K562 treated with DMSO at 1 percent for 12 hours (cell line): Measurements from ENCODE around the gene SETD5. TPM values are rescaled to one million over a fixed set of nuclear protein-coding genes. Genes with fewer than 3 reads are reported as not detected.

Experiments used
- total RNA-seq: library from RNA; unstranded; fragments of 300-600 nt; gene quantifications from 2 replicates; pipeline ENCODE4 v1.2.3, GENCODE V29; 2022; ENCODE audit not compliant: insufficient read depth

SETD5 gene
- total RNA-seq: 15.5 and 102 TPM in 2 replicates

GRCh38 chr3:9397332-9397905, at the start of gene SETD5:
SETD5 (plus strand) TSS chr3:9397615; CDS start chr3:9428939, 31,324 bp downstream.

GRCh38 chr3:9362731-9363530, 34.5 kb upstream of the SETD5 start, which contains the start of gene THUMPD3:
THUMPD3 (plus strand) TSS chr3:9363054; CDS start chr3:9365069, 2,015 bp downstream.

Other genes starting within 250 kb of the SETD5 start
- gene SRGAP3, start 148.0 kb upstream of the SETD5 start, total RNA-seq: 0.20 TPM in 1 of 2 replicates, not detected in the other
- 41.4 and 77.7 TPM in 2 replicates for gene THUMPD3, start 34.6 kb upstream of the SETD5 start, total RNA-seq
- gene LHFPL4, start 156.2 kb downstream of the SETD5 start, total RNA-seq: not detected in 2 replicates